ENCODE results near the gene NINJ2.

DNA sequence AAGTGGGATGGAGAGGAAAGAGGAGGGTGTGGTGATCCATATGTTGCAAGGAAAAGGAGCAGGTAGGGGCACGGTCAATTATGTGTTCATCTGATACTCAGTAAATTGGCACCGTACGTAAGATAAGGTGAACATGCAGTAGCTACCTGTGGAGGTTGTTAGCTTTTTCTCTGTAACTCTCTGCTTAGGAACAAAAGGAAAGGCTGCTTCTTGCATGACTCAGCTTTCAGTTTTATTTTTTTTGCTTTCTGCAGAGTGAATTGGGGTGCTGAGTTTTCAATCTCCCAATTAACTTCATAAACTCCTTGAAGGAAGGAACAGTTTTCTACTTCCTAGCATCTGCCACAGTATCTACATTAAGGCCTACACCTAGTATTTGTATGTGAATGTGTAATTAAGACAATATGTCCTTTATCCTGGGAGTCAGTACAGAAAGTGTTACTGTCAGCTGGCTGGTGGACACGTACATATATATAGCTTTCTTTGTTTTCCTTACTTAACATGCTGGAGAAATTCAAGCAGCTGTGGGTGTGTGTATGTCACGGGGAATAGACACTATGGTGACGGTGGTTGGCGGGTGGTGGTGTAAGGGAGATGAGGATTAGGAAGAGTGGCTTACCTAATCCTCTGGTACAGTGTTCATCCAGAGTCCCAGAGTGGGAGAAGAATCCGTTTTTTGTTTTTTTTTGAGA lies 49.1 kb upstream of the NINJ2 start:
- TF ChIP-seq, protein P1, sequence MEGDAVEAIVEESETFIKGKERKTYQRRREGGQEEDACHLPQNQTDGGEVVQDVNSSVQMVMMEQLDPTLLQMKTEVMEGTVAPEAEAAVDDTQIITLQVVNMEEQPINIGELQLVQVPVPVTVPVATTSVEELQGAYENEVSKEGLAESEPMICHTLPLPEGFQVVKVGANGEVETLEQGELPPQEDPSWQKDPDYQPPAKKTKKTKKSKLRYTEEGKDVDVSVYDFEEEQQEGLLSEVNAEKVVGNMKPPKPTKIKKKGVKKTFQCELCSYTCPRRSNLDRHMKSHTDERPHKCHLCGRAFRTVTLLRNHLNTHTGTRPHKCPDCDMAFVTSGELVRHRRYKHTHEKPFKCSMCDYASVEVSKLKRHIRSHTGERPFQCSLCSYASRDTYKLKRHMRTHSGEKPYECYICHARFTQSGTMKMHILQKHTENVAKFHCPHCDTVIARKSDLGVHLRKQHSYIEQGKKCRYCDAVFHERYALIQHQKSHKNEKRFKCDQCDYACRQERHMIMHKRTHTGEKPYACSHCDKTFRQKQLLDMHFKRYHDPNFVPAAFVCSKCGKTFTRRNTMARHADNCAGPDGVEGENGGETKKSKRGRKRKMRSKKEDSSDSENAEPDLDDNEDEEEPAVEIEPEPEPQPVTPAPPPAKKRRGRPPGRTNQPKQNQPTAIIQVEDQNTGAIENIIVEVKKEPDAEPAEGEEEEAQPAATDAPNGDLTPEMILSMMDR (IDR thresholded peaks at IDR 0.05), result no peak
- TF ChIP-seq POLR2A (IDR thresholded peaks at IDR 0.05) (no peak), POLR2AphosphoS5 (IDR thresholded peaks at IDR 0.05) (no peak), EP300 (IDR thresholded peaks at IDR 0.05) (no peak)
